Osteocyte (in vitro differentiated cells): Measurements from ENCODE around the gene SPEG. TPM values are rescaled to one million over a fixed set of nuclear protein-coding genes. Genes with fewer than 3 reads are reported as not detected.

Source experiments
- DNase-seq: peaks from one replicate; pipeline ENCODE4 v3.0.0; 2021; ENCODE audit warnings: mixed read lengths; ENCODE audit not compliant: unreplicated experiment; ENCODE audit errors: extremely low spot score
- H3K27ac Mint-ChIP-seq: one replicate; pipeline ENCODE4 v1.8.0; 2021; ENCODE audit warnings: mild to moderate bottlenecking, mixed read lengths; ENCODE audit not compliant: unreplicated experiment
- H3K27me3 Mint-ChIP-seq: one replicate; pipeline ENCODE4 v1.8.0; 2021; ENCODE audit warnings: mixed read lengths; ENCODE audit not compliant: unreplicated experiment
- H3K36me3 Mint-ChIP-seq: one replicate; pipeline ENCODE4 v1.8.0; 2021; ENCODE audit warnings: mixed read lengths; ENCODE audit not compliant: unreplicated experiment
- H3K4me1 Mint-ChIP-seq: one replicate; pipeline ENCODE4 v1.8.0; 2021; ENCODE audit warnings: mixed read lengths; ENCODE audit not compliant: unreplicated experiment
- H3K4me3 Mint-ChIP-seq: one replicate; pipeline ENCODE4 v1.8.0; 2021; ENCODE audit warnings: mild to moderate bottlenecking, moderate library complexity, mixed read lengths; ENCODE audit not compliant: unreplicated experiment
- H3K9me3 Mint-ChIP-seq: one replicate; pipeline ENCODE4 v1.8.0; 2021; ENCODE audit warnings: mixed read lengths; ENCODE audit not compliant: unreplicated experiment
- CTCF ChIP-seq: fragments of 200-600 bp; sonication (generic); IDR thresholded peaks from 2 replicates; pipeline ENCODE4 v1.5.0; 2021; ENCODE audit warnings: antibody characterized with exemption, mild to moderate bottlenecking, moderate library complexity
- total RNA-seq: library from RNA; stranded (reverse); gene quantifications from 2 replicates; pipeline ENCODE4 v1.2.1, GENCODE V29; 2021

The SPEG gene
- total RNA-seq, 1 donor from 2014 or later, result 30.3 TPM

- no peaks in the 10 kb centered on the region for H3K27me3 Mint-ChIP-seq
- peak overlapping the region; percentile 99 for H3K27ac Mint-ChIP-seq
- DNase-seq, result peak; percentile 92
- no peaks in the 10 kb centered on the region for H3K9me3 Mint-ChIP-seq
- H3K36me3 Mint-ChIP-seq, result peaks cover 4% of the 10 kb centered on the region
- TF ChIP-seq CTCF, result no peak
- H3K4me3 Mint-ChIP-seq, result peak overlapping the region; percentile 97
- H3K4me1 Mint-ChIP-seq, result peaks cover 25% of the 10 kb centered on the region
Measured at GRCh38 chr2:219497495-219498279, 63.0 kb downstream of the SPEG start.

- peak; percentile 97 for DNase-seq
- peaks cover 4% of the 10 kb centered on the region for H3K36me3 Mint-ChIP-seq
- peak within 1 kb of the TSS; percentile 99 for H3K27ac Mint-ChIP-seq
- no peaks in the 10 kb centered on the region for H3K9me3 Mint-ChIP-seq
- H3K4me3 Mint-ChIP-seq, result peak within 1 kb of the TSS; percentile 97
- H3K27me3 Mint-ChIP-seq, result no peaks in the 10 kb centered on the region
- TF ChIP-seq CTCF, result peak; percentile 9
- H3K4me1 Mint-ChIP-seq, result peaks cover 25% of the 10 kb centered on the region
Measured at GRCh38 chr2:219498280-219499057, 63.8 kb downstream of the SPEG start, which contains the start of gene GMPPA. Gene GMPPA (plus strand): TSS chr2:219498891. CDS start chr2:219499976, 1,085 bp downstream.

- peak overlapping the region; percentile 99 for H3K27ac Mint-ChIP-seq
- TF ChIP-seq CTCF, result no peak
- H3K4me1 Mint-ChIP-seq, result peaks cover 25% of the 10 kb centered on the region
- peak overlapping the region; percentile 97 for H3K4me3 Mint-ChIP-seq
- peaks cover 7% of the 10 kb centered on the region for H3K36me3 Mint-ChIP-seq
- no peaks in the 10 kb centered on the region for H3K9me3 Mint-ChIP-seq
- no peaks in the 10 kb centered on the region for H3K27me3 Mint-ChIP-seq
- no peak for DNase-seq
Measured at GRCh38 chr2:219499058-219499307, 64.3 kb downstream of the SPEG start.

GRCh38 chr2:219499555-219499954 is 64.9 kb downstream of the SPEG start:
- Mint-ChIP-seq H3K27me3 (no peaks in the 10 kb centered on the region), H3K4me3 (peak overlapping the region; percentile 97), H3K27ac (peak overlapping the region; percentile 99), H3K4me1 (peaks cover 25% of the 10 kb centered on the region), H3K9me3 (no peaks in the 10 kb centered on the region), H3K36me3 (peaks cover 12% of the 10 kb centered on the region)
- TF ChIP-seq CTCF, result no peak
- DNase-seq, result no peak

GRCh38 chr2:219500135-219500534 is 65.5 kb downstream of the SPEG start:
- H3K4me1 Mint-ChIP-seq, result peaks cover 25% of the 10 kb centered on the region
- H3K27me3 Mint-ChIP-seq, result no peaks in the 10 kb centered on the region
- H3K36me3 Mint-ChIP-seq, result peaks cover 13% of the 10 kb centered on the region
- peak; percentile 40 for TF ChIP-seq CTCF
- peak overlapping the region; percentile 61 for H3K27ac Mint-ChIP-seq
- H3K4me3 Mint-ChIP-seq, result peak overlapping the region; percentile 97
- DNase-seq, result no peak
- no peaks in the 10 kb centered on the region for H3K9me3 Mint-ChIP-seq
